ENCODE data around the gene TNS3.

TNS3 gene

GRCh38 chr7:47563521-47563920 lies 18.4 kb downstream of the TNS3 start:
- no peak overlapping the region for H3K4me2 ChIP-seq (ENCODE audit: low read depth, low read length)
- no peak overlapping the region for H3K9ac ChIP-seq (ENCODE audit: low read length)
- TF ChIP-seq EZH2 (optimal IDR thresholded peaks at IDR 0.05; ENCODE audit: low read depth, low read length) (no peak), EZH2phosphoT487 (IDR thresholded peaks at IDR 0.05; ENCODE audit: low read length) (no peak), CTCF (IDR thresholded peaks at IDR 0.05; ENCODE audit: low read length) (no peak)
- no peak overlapping the region for H3K27ac ChIP-seq (ENCODE audit: low read length)
- H3K9me2 ChIP-seq (replicated peaks; ENCODE audit: insufficient read depth, low read length), result no peaks in the 10 kb centered on the region
- no peaks in the 10 kb centered on the region for H4K20me1 ChIP-seq (ENCODE audit: insufficient read depth, low read length)
- no peak for DNase-seq
- no peak overlapping the region for H3K4me3 ChIP-seq (ENCODE audit: low read length)
- H3K36me3 ChIP-seq (replicated peaks; ENCODE audit: insufficient read depth, low read length), result no peaks in the 10 kb centered on the region
- H3K9me3 ChIP-seq (replicated peaks; ENCODE audit: insufficient read depth, low read length), result no peaks in the 10 kb centered on the region
- no peaks in the 10 kb centered on the region for H3F3A ChIP-seq (ENCODE audit: insufficient read depth, low read length)
- H3K27me3 ChIP-seq (replicated peaks; ENCODE audit: insufficient read depth, low read length), result no peaks in the 10 kb centered on the region
- no peak overlapping the region for H2AFZ ChIP-seq (ENCODE audit: low read length)
- H3K4me1 ChIP-seq (ENCODE audit: low read length), result no peaks in the 10 kb centered on the region
- H3K79me2 ChIP-seq (ENCODE audit: low read length), result peaks cover 66% of the 10 kb centered on the region

DNA sequence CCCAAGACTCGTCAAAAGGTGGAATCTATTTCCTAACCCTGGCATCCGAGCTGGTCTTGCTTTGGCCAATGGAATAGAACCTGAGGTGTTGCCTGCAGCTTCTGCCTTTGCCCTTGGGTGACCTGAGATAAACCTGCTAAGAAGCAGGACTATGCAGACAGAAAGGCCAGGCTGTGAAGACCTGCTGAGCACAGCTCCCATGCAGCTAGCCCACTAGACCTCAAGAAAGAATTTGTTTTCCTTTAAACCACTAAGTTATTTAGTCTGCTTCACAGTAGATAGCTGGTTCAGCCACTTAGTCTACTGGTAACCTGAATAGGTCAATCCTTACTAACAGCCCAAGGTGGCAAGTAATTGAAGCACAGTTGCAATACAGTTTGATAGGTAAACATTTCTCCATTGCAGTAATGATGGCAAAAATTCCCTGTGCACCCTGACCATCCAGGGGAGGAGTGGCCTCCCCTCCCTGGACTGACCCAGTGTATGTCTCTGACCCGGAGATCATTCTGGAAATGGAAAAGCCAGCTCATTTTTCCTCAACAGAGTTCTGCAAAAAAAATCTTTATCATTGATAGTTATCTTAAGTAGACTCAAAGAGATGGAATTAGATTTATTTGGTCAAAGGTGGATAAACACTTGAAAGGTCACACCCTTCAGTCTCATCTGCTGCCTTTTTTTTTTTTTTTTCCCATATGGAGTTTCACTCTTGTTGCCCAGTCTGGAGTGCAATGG lies 20.0 kb downstream of the TNS3 start:
- H3K36me3 ChIP-seq (replicated peaks; ENCODE audit: insufficient read depth, low read length), result no peaks in the 10 kb centered on the region
- H3K27me3 ChIP-seq (replicated peaks; ENCODE audit: insufficient read depth, low read length), result no peaks in the 10 kb centered on the region
- no peak for DNase-seq
- H3F3A ChIP-seq (ENCODE audit: insufficient read depth, low read length), result no peaks in the 10 kb centered on the region
- no peaks in the 10 kb centered on the region for H3K9me3 ChIP-seq (replicated peaks; ENCODE audit: insufficient read depth, low read length)
- peaks cover 58% of the 10 kb centered on the region for H3K79me2 ChIP-seq (ENCODE audit: low read length)
- no peak overlapping the region for H3K4me3 ChIP-seq (ENCODE audit: low read length)
- H3K9ac ChIP-seq (ENCODE audit: low read length), result no peak overlapping the region
- no peaks in the 10 kb centered on the region for H3K9me2 ChIP-seq (replicated peaks; ENCODE audit: insufficient read depth, low read length)
- no peak overlapping the region for H3K27ac ChIP-seq (ENCODE audit: low read length)
- no peaks in the 10 kb centered on the region for H4K20me1 ChIP-seq (ENCODE audit: insufficient read depth, low read length)
- H3K4me1 ChIP-seq (ENCODE audit: low read length), result no peaks in the 10 kb centered on the region
- TF ChIP-seq EZH2phosphoT487 (IDR thresholded peaks at IDR 0.05; ENCODE audit: low read length), result no peak
- no peak for TF ChIP-seq CTCF (IDR thresholded peaks at IDR 0.05; ENCODE audit: low read length)
- TF ChIP-seq EZH2 (optimal IDR thresholded peaks at IDR 0.05; ENCODE audit: low read depth, low read length), result no peak
- H2AFZ ChIP-seq (ENCODE audit: low read length), result no peak overlapping the region
- H3K4me2 ChIP-seq (ENCODE audit: low read depth, low read length), result no peak overlapping the region

DNA sequence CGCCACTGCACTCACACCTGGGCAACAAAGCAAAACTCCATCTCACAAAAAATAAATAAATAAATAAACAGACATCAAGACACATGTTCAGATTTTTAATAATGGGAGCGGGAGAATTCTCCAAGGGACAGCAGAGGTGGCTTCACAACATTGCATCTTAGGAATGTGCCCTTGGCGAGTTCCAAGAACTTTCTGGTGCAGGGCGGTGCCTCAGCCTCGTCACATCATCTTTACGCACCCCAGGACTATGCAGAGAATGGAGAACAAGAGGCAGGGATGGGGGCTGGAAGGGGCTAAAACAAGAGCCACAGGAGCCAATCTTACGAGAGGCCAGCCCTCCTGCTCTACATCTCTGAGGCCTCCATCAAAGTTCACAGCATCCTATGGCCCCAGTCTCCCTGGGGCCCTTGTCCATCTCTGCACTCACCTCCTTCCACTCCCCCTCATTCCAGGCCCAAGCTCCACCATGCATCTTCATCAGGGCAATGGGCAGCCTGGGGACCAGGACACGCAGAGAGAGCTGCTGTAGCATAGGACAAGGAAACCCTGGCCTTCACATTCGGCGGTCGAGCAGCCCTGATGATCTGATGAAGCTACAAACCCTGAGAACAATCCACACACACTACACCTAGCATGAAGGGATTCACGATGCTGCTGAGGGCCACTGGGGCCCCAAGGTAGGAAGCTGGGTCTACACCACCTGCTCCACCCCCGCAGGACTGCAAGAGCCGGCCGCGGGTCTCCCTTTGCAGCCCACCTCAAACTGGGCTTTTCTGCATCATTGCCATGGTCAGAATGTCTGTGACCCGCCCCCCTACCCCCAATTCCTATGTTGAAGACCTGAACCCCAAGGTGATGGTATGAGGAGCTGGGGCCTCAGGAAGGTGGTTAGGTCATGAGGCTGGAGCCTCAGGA lies 22.3 kb downstream of the TNS3 start:
- Histone ChIP-seq H3K9ac (ENCODE audit: low read length) (no peak overlapping the region), H3K27ac (ENCODE audit: low read length) (no peak overlapping the region), H3K9me2 (replicated peaks; ENCODE audit: insufficient read depth, low read length) (no peaks in the 10 kb centered on the region), H3F3A (ENCODE audit: insufficient read depth, low read length) (no peaks in the 10 kb centered on the region), H3K27me3 (replicated peaks; ENCODE audit: insufficient read depth, low read length) (no peaks in the 10 kb centered on the region), H3K4me2 (ENCODE audit: low read depth, low read length) (no peak overlapping the region), H3K79me2 (ENCODE audit: low read length) (peaks cover 44% of the 10 kb centered on the region), H2AFZ (ENCODE audit: low read length) (no peak overlapping the region), H4K20me1 (ENCODE audit: insufficient read depth, low read length) (no peaks in the 10 kb centered on the region), H3K36me3 (replicated peaks; ENCODE audit: insufficient read depth, low read length) (no peaks in the 10 kb centered on the region), H3K9me3 (replicated peaks; ENCODE audit: insufficient read depth, low read length) (no peaks in the 10 kb centered on the region), H3K4me1 (ENCODE audit: low read length) (no peaks in the 10 kb centered on the region), H3K4me3 (ENCODE audit: low read length) (no peak overlapping the region)
- no peak for DNase-seq
- TF ChIP-seq EZH2phosphoT487 (IDR thresholded peaks at IDR 0.05; ENCODE audit: low read length) (no peak), EZH2 (optimal IDR thresholded peaks at IDR 0.05; ENCODE audit: low read depth, low read length) (no peak), CTCF (IDR thresholded peaks at IDR 0.05; ENCODE audit: low read length) (no peak)
